Lower leg skin (tissue), 3 donors: ENCODE data around the gene CHD6.

Experiments used
- POLR2A ChIP-seq, 2 donors: fragments of 450-650 bp; IDR thresholded peaks; one replicate each; pipeline ENCODE4 v1.6.1; 2016 to 2017; ENCODE audit warnings: antibody characterized with exemption in 2 of 2, mild to moderate bottlenecking in 1 of 2, moderate library complexity in 1 of 2
- TF ChIP-seq, protein P1 (sequence below), 3 donors: fragments of 450-650 bp; IDR thresholded peaks; one replicate each; pipeline ENCODE4 v1.5.1; 2016; ENCODE audit warnings: antibody characterized with exemption in 3 of 3, mild to moderate bottlenecking in 3 of 3, moderate library complexity in 2 of 3

DNA sequence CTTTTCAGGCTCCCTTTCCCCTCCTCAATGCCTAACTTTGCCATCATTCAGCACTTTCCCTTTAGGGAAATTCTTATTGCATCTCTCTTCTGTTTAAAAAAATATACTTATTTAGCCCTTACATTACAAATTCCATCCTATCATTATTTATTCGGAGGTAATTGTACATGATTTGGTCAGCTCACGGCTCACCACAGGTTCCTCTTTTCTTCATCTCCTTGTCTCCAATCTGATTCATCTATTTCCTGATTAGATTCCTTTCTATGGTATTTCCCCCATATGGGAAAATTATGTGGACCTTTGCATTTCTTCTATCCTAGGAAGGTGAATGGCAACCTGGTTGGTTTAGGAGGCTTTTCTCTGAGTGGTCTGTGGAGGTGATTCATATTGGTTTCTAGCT is 238.6 kb downstream of the CHD6 start:
- TF ChIP-seq, protein P1, sequence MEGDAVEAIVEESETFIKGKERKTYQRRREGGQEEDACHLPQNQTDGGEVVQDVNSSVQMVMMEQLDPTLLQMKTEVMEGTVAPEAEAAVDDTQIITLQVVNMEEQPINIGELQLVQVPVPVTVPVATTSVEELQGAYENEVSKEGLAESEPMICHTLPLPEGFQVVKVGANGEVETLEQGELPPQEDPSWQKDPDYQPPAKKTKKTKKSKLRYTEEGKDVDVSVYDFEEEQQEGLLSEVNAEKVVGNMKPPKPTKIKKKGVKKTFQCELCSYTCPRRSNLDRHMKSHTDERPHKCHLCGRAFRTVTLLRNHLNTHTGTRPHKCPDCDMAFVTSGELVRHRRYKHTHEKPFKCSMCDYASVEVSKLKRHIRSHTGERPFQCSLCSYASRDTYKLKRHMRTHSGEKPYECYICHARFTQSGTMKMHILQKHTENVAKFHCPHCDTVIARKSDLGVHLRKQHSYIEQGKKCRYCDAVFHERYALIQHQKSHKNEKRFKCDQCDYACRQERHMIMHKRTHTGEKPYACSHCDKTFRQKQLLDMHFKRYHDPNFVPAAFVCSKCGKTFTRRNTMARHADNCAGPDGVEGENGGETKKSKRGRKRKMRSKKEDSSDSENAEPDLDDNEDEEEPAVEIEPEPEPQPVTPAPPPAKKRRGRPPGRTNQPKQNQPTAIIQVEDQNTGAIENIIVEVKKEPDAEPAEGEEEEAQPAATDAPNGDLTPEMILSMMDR (IDR thresholded peaks at IDR 0.05) = no peak
- no peak for TF ChIP-seq POLR2A (IDR thresholded peaks at IDR 0.05)
